ENCODE results near the gene RHAG. TPM values are rescaled to one million over a fixed set of nuclear protein-coding genes. Genes with fewer than 3 reads are reported as not detected.
"Not testable (repeated sequence)": the region's sequence is repeated elsewhere in the genome, so short reads cannot be mapped to it uniquely, and the experiment has no call there.

RHAG gene
- total RNA-seq, 4 donors from 2014 or later, result not detected

- DNase-seq (ENCODE audit: low spot score in 2 of 2), result no peak
- intact Hi-C loops (cut with DNase I; ENCODE audit: low total_unique reads), result no loop called here
- no peak overlapping the region for H3K4me3 ChIP-seq (ENCODE audit: low read depth, poor library complexity, severe bottlenecking)
- WGBS, 2 donors, result 42 to 51% methylated on average over 1 of the region's 1 CpG
- TF ChIP-seq CTCF (IDR thresholded peaks at IDR 0.05), result no peak
- TF ChIP-seq POLR2A (IDR thresholded peaks at IDR 0.05), result no peak
These were observed 29.8 kb upstream of the RHAG start for GRCh38 chr6:49666480-49666879.

GRCh38 chr6:49664817-49665216 lies 28.2 kb upstream of the RHAG start:
- H3K4me3 ChIP-seq (ENCODE audit: low read depth, poor library complexity, severe bottlenecking), result no peak overlapping the region
- intact Hi-C loops (cut with DNase I; ENCODE audit: low total_unique reads), result no loop called here
- DNase-seq (ENCODE audit: low spot score in 2 of 2), result no peak
- TF ChIP-seq POLR2A (IDR thresholded peaks at IDR 0.05) (no peak), CTCF (IDR thresholded peaks at IDR 0.05) (no peak)
- WGBS, 2 donors, result 70 to 78% methylated on average over 3 of the region's 3 CpGs

GRCh38 chr6:49664054-49664453 lies 27.4 kb upstream of the RHAG start:
- DNase-seq (ENCODE audit: low spot score in 2 of 2); intact Hi-C loops (cut with DNase I; ENCODE audit: low total_unique reads); H3K4me3 ChIP-seq (ENCODE audit: low read depth, poor library complexity, severe bottlenecking): not testable (repeated sequence)
- 83 to 84% methylated on average over 1 of the region's 1 CpG for WGBS, 2 donors

GRCh38 chr6:49662892-49663261 lies 26.2 kb upstream of the RHAG start:
- TF ChIP-seq POLR2A (IDR thresholded peaks at IDR 0.05), result no peak
- no peak for TF ChIP-seq CTCF (IDR thresholded peaks at IDR 0.05)
- DNase-seq (ENCODE audit: low spot score in 2 of 2), result no peak
- WGBS, 2 donors, result 44 to 47% methylated on average over 1 of the region's 1 CpG
- no peak overlapping the region for H3K4me3 ChIP-seq (ENCODE audit: low read depth, poor library complexity, severe bottlenecking)
- intact Hi-C loops (cut with DNase I; ENCODE audit: low total_unique reads), result no loop called here

GRCh38 chr6:49662231-49662891 lies 25.7 kb upstream of the RHAG start:
- 78 to 85% methylated on average over 1 of the region's 1 CpG for WGBS, 2 donors
- TF ChIP-seq POLR2A (IDR thresholded peaks at IDR 0.05) (no peak), CTCF (IDR thresholded peaks at IDR 0.05) (no peak)
- intact Hi-C loops (cut with DNase I; ENCODE audit: low total_unique reads), result no loop called here
- no peak overlapping the region for H3K4me3 ChIP-seq (ENCODE audit: low read depth, poor library complexity, severe bottlenecking)
- no peak for DNase-seq (ENCODE audit: low spot score in 2 of 2)

GRCh38 chr6:49653942-49654341 lies 17.3 kb upstream of the RHAG start:
- TF ChIP-seq CTCF (IDR thresholded peaks at IDR 0.05) (no peak), POLR2A (IDR thresholded peaks at IDR 0.05) (no peak)
- WGBS, 2 donors, result 85 to 100% methylated on average over 1 of the region's 1 CpG
- intact Hi-C loops (cut with DNase I; ENCODE audit: low total_unique reads), result no loop called here
- DNase-seq (ENCODE audit: low spot score in 2 of 2), result no peak
- H3K4me3 ChIP-seq (ENCODE audit: low read depth, poor library complexity, severe bottlenecking), result no peak overlapping the region

Data from lower leg skin (tissue), 4 donors.